Right cardiac atrium (tissue), 5 donors: Measurements from ENCODE around the gene UST. TPM values are rescaled to one million over a fixed set of nuclear protein-coding genes. Genes with fewer than 3 reads are reported as not detected.

Experiments
- ATAC-seq, 2 donors: fragments of 200-7000 bp; cut with Tn5 transposase; one replicate each; pipeline versions ENCODE4 v1.8.0 to v1.9.1; 2020; ENCODE audit warnings: moderate library complexity in 2 of 2, mild to moderate bottlenecking in 1 of 2
- DNase-seq, 3 donors: peaks; one replicate each; pipeline ENCODE4 v3.0.0-alpha.2; 2020
- H3K27ac ChIP-seq: one replicate; pipeline ENCODE4 v1.5.1; 2013; ENCODE audit warnings: mild to moderate bottlenecking, low read length, control low read depth, moderate library complexity
- H3K27me3 ChIP-seq: one replicate; pipeline ENCODE4 v1.6.1; 2013; ENCODE audit not compliant: control insufficient read depth, insufficient read depth
- H3K4me1 ChIP-seq: one replicate; pipeline ENCODE4 v1.6.1; 2013; ENCODE audit warnings: low read length; ENCODE audit not compliant: control insufficient read depth, insufficient read depth
- H3K4me3 ChIP-seq: one replicate; pipeline ENCODE4 v1.5.1; 2013; ENCODE audit warnings: low read length, control low read depth
- H3K9me3 ChIP-seq: one replicate; pipeline ENCODE4 v1.6.1; 2013; ENCODE audit warnings: low read length; ENCODE audit not compliant: control insufficient read depth
- WGBS: extraction: QIAGEN DNeasy Blood & Tissue Kit; methylation state at CpG from one replicate; pipeline ENCODE4 v1.1.7; 2013; 5-methylcytosine and 5-hydroxymethylcytosine counted together
- intact Hi-C, 4 donors: fragments of 100-400 bp; cut with DNase I; formaldehyde crosslinking; loops; one replicate each; pipeline versions ENCODE4 v1.11.0 to v1.14.0; 2022 to 2023
- polyA plus RNA-seq: library from polyadenylated mRNA; stranded (reverse); fragments of 200-250 nt; gene quantifications from one replicate; pipeline ENCODE4 v1.2.3, GENCODE V29; 2013
- total RNA-seq, 4 donors: library from RNA; stranded (reverse); fragmentation: NEBNext Ultra II Directional; extraction: Animal tissue kit (Norgen Biotek cat#: 25700); gene quantifications; one replicate each; pipeline ENCODE4 v1.2.1, GENCODE V29; 2021
- donor health status: healthy with polysubstance abuse.
- donor health status: DM: no; HTN: yes; CAD: no.
- donor health status: DM: no; HTN: no; CAD: no.
- donor health status: DM: no; HTN: yes; CAD: no; lungs with severe emphysema.
- donor health status: DM: yes; HTN: yes; CAD: no.

The UST gene
- total and polyA plus RNA-seq, 5 donors = 4.4 to 5.9 (median 5.1) TPM

GRCh38 chr6:148789948-148790347 is 43.1 kb downstream of the UST start:
- DNase-seq (no peak), ATAC-seq (no peak)
- WGBS = 76% methylated on average over 11 of the region's 11 CpGs
- Histone ChIP-seq H3K27ac (no peak overlapping the region), H3K9me3 (no peaks in the 10 kb centered on the region), H3K4me3 (no peak overlapping the region), H3K4me1 (no peaks in the 10 kb centered on the region), H3K27me3 (no peaks in the 10 kb centered on the region)
- intact Hi-C loops = no loop called here

- H3K27ac ChIP-seq = no peak overlapping the region
- 90% methylated on average over 10 of the region's 10 CpGs for WGBS
- intact Hi-C loops = no loop called here
- H3K9me3 ChIP-seq = no peaks in the 10 kb centered on the region
- no peak overlapping the region for H3K4me3 ChIP-seq
- DNase-seq (no peak), ATAC-seq (peak in 1 of 2 donors; percentile 29)
- H3K27me3 ChIP-seq = no peaks in the 10 kb centered on the region
- H3K4me1 ChIP-seq = no peaks in the 10 kb centered on the region
These were observed 43.6 kb downstream of the UST start for GRCh38 chr6:148790404-148790803.

- 93% methylated on average over 10 of the region's 10 CpGs for WGBS
- no peaks in the 10 kb centered on the region for H3K4me1 ChIP-seq
- no peak for ATAC-seq
These were observed 44.0 kb downstream of the UST start for GRCh38 chr6:148790817-148791216.

GRCh38 chr6:148791372-148791771 is 44.5 kb downstream of the UST start:
- no peak overlapping the region for H3K27ac ChIP-seq
- WGBS = 72% methylated on average over 3 of the region's 3 CpGs
- DNase-seq = no peak

More at GRCh38 chr6:148790817-148791216, 44.0 kb downstream of the UST start:
- DNase-seq = no peak
- no peak overlapping the region for H3K4me3 ChIP-seq
- no peaks in the 10 kb centered on the region for H3K27me3 ChIP-seq
- H3K9me3 ChIP-seq = no peaks in the 10 kb centered on the region
- intact Hi-C loops = no loop called here
- no peak overlapping the region for H3K27ac ChIP-seq

DNA sequence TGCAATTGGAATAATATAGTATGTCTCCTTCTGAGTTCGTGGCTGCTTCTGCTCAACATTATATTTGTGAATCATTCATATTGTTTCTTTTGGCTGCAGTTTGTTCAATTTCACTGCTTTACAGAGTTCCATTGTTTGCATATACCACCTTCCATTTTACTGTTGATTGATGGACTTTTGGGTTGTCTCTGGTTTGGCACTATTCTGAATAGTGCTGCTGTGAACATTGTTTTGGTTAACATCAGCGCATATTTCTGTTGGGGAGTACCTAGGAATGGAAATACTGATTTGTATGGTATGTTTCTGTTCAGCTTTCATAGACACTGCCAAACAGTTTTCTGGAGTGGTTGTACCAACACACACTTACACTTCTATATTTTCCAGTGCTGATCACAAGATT is 46.9 kb downstream of the UST start:
- no peak overlapping the region for H3K27ac ChIP-seq
- WGBS = 91% methylated on average over 2 of the region's 2 CpGs
- H3K4me3 ChIP-seq = no peak overlapping the region
- no peaks in the 10 kb centered on the region for H3K9me3 ChIP-seq
- intact Hi-C loops = no loop called here
- ATAC-seq = no peak
- H3K4me1 ChIP-seq = no peaks in the 10 kb centered on the region
- DNase-seq = no peak
- H3K27me3 ChIP-seq = no peaks in the 10 kb centered on the region

More at GRCh38 chr6:148791372-148791771, 44.5 kb downstream of the UST start:
- Histone ChIP-seq H3K27me3 (no peaks in the 10 kb centered on the region), H3K4me3 (no peak overlapping the region), H3K9me3 (no peaks in the 10 kb centered on the region), H3K4me1 (no peaks in the 10 kb centered on the region)
- intact Hi-C loops = no loop called here
- ATAC-seq = peak in 1 of 2 donors; percentile 47

DNA sequence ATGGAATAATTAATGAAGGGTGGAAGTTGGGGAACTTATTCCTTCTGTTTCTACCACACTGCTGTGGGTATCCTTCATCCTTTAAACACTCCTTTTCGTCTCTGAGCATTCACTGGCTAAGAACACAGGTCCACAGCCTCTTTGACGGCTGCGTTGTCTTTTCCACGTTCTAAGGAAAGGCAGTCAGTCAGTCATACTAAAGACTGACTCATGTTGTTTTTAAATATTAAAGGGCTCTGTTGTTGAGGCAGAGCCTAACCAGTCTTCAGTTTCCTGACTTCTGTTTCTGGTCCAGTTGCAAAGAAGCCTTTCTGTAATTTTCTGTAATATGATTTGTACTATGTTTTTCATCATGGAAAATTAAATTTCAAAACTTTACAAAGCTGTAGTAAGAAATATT is 48.0 kb downstream of the UST start:
- intact Hi-C loops = no loop called here
- H3K4me1 ChIP-seq = no peaks in the 10 kb centered on the region
- 92% methylated on average over 4 of the region's 4 CpGs for WGBS
- no peak for DNase-seq
- no peak overlapping the region for H3K27ac ChIP-seq
- no peaks in the 10 kb centered on the region for H3K9me3 ChIP-seq
- no peak overlapping the region for H3K4me3 ChIP-seq
- H3K27me3 ChIP-seq = no peaks in the 10 kb centered on the region
- no peak for ATAC-seq

- Histone ChIP-seq H3K27ac (no peak overlapping the region), H3K9me3 (no peaks in the 10 kb centered on the region), H3K27me3 (no peaks in the 10 kb centered on the region), H3K4me3 (no peak overlapping the region), H3K4me1 (no peaks in the 10 kb centered on the region)
- no peak for ATAC-seq
- no peak for DNase-seq
- WGBS = 90% methylated on average over 6 of the region's 6 CpGs
- intact Hi-C loops = no loop called here
These were observed 48.7 kb downstream of the UST start for GRCh38 chr6:148795563-148795962.

DNA sequence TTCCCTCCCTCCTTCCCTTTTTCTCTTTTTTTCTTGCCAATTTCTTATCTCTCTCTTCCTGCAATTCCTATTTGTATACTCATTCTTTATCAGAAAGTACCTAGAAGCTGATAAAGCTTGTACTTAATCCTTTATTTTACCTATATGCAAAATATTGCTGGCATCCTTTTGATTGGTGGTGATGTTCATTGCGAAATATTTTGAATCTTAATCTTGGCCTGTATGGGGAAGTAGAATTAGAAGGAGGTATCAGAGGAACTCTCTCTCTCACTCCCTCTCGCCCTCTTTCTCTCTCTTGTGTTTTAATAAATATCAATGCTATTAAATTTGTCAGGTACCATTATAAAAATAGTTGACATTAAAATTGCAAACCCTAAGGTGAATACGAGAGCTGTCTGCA is 52.8 kb downstream of the UST start:
- no peaks in the 10 kb centered on the region for H3K27me3 ChIP-seq
- no peaks in the 10 kb centered on the region for H3K9me3 ChIP-seq
- 73% methylated on average over 3 of the region's 3 CpGs for WGBS
- DNase-seq = no peak
- intact Hi-C loops = no loop called here
- no peak overlapping the region for H3K27ac ChIP-seq
- H3K4me1 ChIP-seq = no peaks in the 10 kb centered on the region
- no peak for ATAC-seq
- no peak overlapping the region for H3K4me3 ChIP-seq

GRCh38 chr6:148800536-148800935 is 53.7 kb downstream of the UST start:
- H3K4me3 ChIP-seq = no peak overlapping the region
- no peaks in the 10 kb centered on the region for H3K4me1 ChIP-seq
- H3K9me3 ChIP-seq = no peaks in the 10 kb centered on the region
- intact Hi-C loops = no loop called here
- no peak for ATAC-seq
- no peak overlapping the region for H3K27ac ChIP-seq
- 31% methylated on average over 3 of the region's 3 CpGs for WGBS
- H3K27me3 ChIP-seq = no peaks in the 10 kb centered on the region
- DNase-seq = no peak

DNA sequence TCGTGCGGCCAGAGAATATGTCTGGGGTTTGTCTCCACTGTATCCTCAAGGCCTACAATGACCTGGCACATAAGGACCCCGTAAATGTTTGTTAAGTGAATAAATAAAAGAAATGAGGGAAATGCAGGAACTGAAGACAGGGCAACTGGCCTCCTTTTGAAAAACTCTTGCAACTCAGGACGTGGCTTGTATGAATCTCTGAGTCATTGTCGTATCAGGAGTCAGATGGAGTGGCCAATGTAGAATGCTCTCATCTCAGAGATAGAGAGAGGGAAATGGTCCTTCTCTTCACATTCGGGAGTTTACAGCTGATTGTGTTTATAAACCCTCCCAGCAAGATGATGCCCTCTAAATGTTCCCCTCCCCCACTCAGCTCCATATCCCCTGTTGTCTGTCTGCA is 57.1 kb downstream of the UST start:
- H3K9me3 ChIP-seq = no peaks in the 10 kb centered on the region
- H3K4me3 ChIP-seq = no peak overlapping the region
- DNase-seq = no peak
- H3K27ac ChIP-seq = no peak overlapping the region
- ATAC-seq = no peak
- intact Hi-C loops = no loop called here
- H3K27me3 ChIP-seq = no peaks in the 10 kb centered on the region
- H3K4me1 ChIP-seq = no peaks in the 10 kb centered on the region
- 74% methylated on average over 6 of the region's 6 CpGs for WGBS

GRCh38 chr6:148805777-148806176 is 58.9 kb downstream of the UST start:
- H3K4me1 ChIP-seq = peaks cover 2% of the 10 kb centered on the region
- WGBS = 88% methylated on average over 4 of the region's 4 CpGs
- no peaks in the 10 kb centered on the region for H3K27me3 ChIP-seq
- no peak overlapping the region for H3K27ac ChIP-seq
- H3K9me3 ChIP-seq = no peaks in the 10 kb centered on the region
- no peak overlapping the region for H3K4me3 ChIP-seq
- intact Hi-C loops = no loop called here
- no peak for DNase-seq
- no peak for ATAC-seq

GRCh38 chr6:148807784-148808183 is 61.0 kb downstream of the UST start:
- H3K4me3 ChIP-seq = no peak overlapping the region
- no peaks in the 10 kb centered on the region for H3K27me3 ChIP-seq
- no peak overlapping the region for H3K27ac ChIP-seq
- no peak for ATAC-seq
- no peaks in the 10 kb centered on the region for H3K9me3 ChIP-seq
- no peak for DNase-seq
- peaks cover 4% of the 10 kb centered on the region for H3K4me1 ChIP-seq
- 95% methylated on average over 7 of the region's 7 CpGs for WGBS
- intact Hi-C loops = no loop called here
